Duodenal mucosa (tissue), 2 donors: Measurements from ENCODE around the gene CC2D1A.
A peak's percentile ranks its signal among the peaks of the same experiment; 100 is the strongest.
"Not testable (repeated sequence)": the region's sequence is repeated elsewhere in the genome, so short reads cannot be mapped to it uniquely, and the experiment has no call there.

Experiments used
- H3K27ac ChIP-seq: one replicate; pipeline ENCODE4 v1.7.0; 2013; ENCODE audit warnings: low read depth, low read length
- H3K27me3 ChIP-seq, 2 donors: one replicate each; pipeline ENCODE4 v1.7.0; 2013; ENCODE audit warnings: low read length in 2 of 2, control low read depth in 1 of 2; ENCODE audit not compliant: insufficient read depth in 2 of 2, control insufficient read depth in 1 of 2
- H3K36me3 ChIP-seq, 2 donors: one replicate each; pipeline ENCODE4 v1.7.0; 2013; ENCODE audit warnings: low read length in 2 of 2, control low read depth in 1 of 2; ENCODE audit not compliant: insufficient read depth in 2 of 2, control insufficient read depth in 1 of 2
- H3K4me1 ChIP-seq, 2 donors: one replicate each; pipeline ENCODE4 v1.7.0; 2013; ENCODE audit warnings: low read length in 2 of 2, control low read depth in 1 of 2; ENCODE audit not compliant: insufficient read depth in 2 of 2, control insufficient read depth in 1 of 2
- H3K4me3 ChIP-seq, 2 donors: one replicate each; pipeline ENCODE4 v1.7.0; 2013; ENCODE audit warnings: low read length in 2 of 2, low read depth in 1 of 2
- H3K9ac ChIP-seq, 2 donors: one replicate each; pipeline ENCODE4 v1.7.0; 2013; ENCODE audit warnings: low read length in 2 of 2, low read depth in 1 of 2
- H3K9me3 ChIP-seq, 2 donors: one replicate each; pipeline ENCODE4 v1.7.0; 2013; ENCODE audit warnings: low read length in 2 of 2, control low read depth in 1 of 2; ENCODE audit not compliant: control insufficient read depth in 1 of 2

Gene CC2D1A

GRCh38 chr19:13966684-13967128, 60.7 kb downstream of the CC2D1A start:
- peaks cover 20 to 51% of the 10 kb centered on the region in 2 donors for H3K36me3 ChIP-seq

GRCh38 chr19:13967206-13967605, 61.2 kb downstream of the CC2D1A start:
- peaks cover 20 to 51% of the 10 kb centered on the region in 2 donors for H3K36me3 ChIP-seq
- not testable (repeated sequence) for H3K9me3 ChIP-seq, H3K27ac ChIP-seq

More at GRCh38 chr19:13966684-13967128, 60.7 kb downstream of the CC2D1A start:
- no peaks in the 10 kb centered on the region for H3K9me3 ChIP-seq
- H3K9ac ChIP-seq: no peak overlapping the region
- H3K4me3 ChIP-seq: no peak overlapping the region
- no peaks in the 10 kb centered on the region for H3K27me3 ChIP-seq
- H3K4me1 ChIP-seq: no peaks in the 10 kb centered on the region
- H3K27ac ChIP-seq: no peak overlapping the region

GRCh38 chr19:13968383-13968935, 62.5 kb downstream of the CC2D1A start:
- Histone ChIP-seq H3K9ac (no peak overlapping the region), H3K27me3 (no peaks in the 10 kb centered on the region), H3K9me3 (no peaks in the 10 kb centered on the region), H3K4me3 (no peak overlapping the region), H3K4me1 (no peaks in the 10 kb centered on the region), H3K36me3 (peaks cover 20 to 60% of the 10 kb centered on the region in 2 donors), H3K27ac (no peak overlapping the region)

More at GRCh38 chr19:13967206-13967605, 61.2 kb downstream of the CC2D1A start:
- not testable (repeated sequence) for H3K27me3 ChIP-seq, H3K9ac ChIP-seq, H3K4me3 ChIP-seq, H3K4me1 ChIP-seq

- no peaks in the 10 kb centered on the region for H3K9me3 ChIP-seq
- H3K9ac ChIP-seq: no peak overlapping the region
- H3K27ac ChIP-seq: no peak overlapping the region
- no peaks in the 10 kb centered on the region for H3K27me3 ChIP-seq
- H3K36me3 ChIP-seq: peaks cover 20 to 60% of the 10 kb centered on the region in 2 donors
- no peaks in the 10 kb centered on the region for H3K4me1 ChIP-seq
- H3K4me3 ChIP-seq: no peak overlapping the region
These were observed 63.0 kb downstream of the CC2D1A start for GRCh38 chr19:13968999-13969398.

- H3K27me3 ChIP-seq: no peaks in the 10 kb centered on the region
- H3K27ac ChIP-seq: no peak overlapping the region
- H3K4me1 ChIP-seq: no peaks in the 10 kb centered on the region
- no peak overlapping the region for H3K4me3 ChIP-seq
- H3K9ac ChIP-seq: no peak overlapping the region
- H3K36me3 ChIP-seq: peaks cover 20 to 57% of the 10 kb centered on the region in 2 donors
- H3K9me3 ChIP-seq: no peaks in the 10 kb centered on the region
These were observed 63.9 kb downstream of the CC2D1A start for GRCh38 chr19:13969897-13970296.

GRCh38 chr19:13971868-13972267, 65.9 kb downstream of the CC2D1A start:
- H3K27me3 ChIP-seq, H3K4me1 ChIP-seq, H3K27ac ChIP-seq, H3K4me3 ChIP-seq, H3K9me3 ChIP-seq, H3K9ac ChIP-seq: not testable (repeated sequence)
- H3K36me3 ChIP-seq: peaks cover 13 to 49% of the 10 kb centered on the region in 2 donors

GRCh38 chr19:13972368-13973155, 66.6 kb downstream of the CC2D1A start:
- Histone ChIP-seq H3K27me3 (no peaks in the 10 kb centered on the region), H3K4me1 (no peaks in the 10 kb centered on the region), H3K36me3 (peaks cover 13 to 45% of the 10 kb centered on the region in 2 donors), H3K9ac (no peak overlapping the region), H3K4me3 (no peak overlapping the region), H3K9me3 (no peaks in the 10 kb centered on the region), H3K27ac (no peak overlapping the region)

- H3K27ac ChIP-seq, H3K4me3 ChIP-seq, H3K9ac ChIP-seq, H3K9me3 ChIP-seq, H3K4me1 ChIP-seq, H3K27me3 ChIP-seq: not testable (repeated sequence)
- peaks cover 13 to 39% of the 10 kb centered on the region in 2 donors for H3K36me3 ChIP-seq
These were observed 67.5 kb downstream of the CC2D1A start for GRCh38 chr19:13973479-13973878.

- no peaks in the 10 kb centered on the region for H3K9me3 ChIP-seq
- H3K27ac ChIP-seq: no peak overlapping the region
- peak overlapping the region; percentile 10 to 32 for H3K9ac ChIP-seq
- no peaks in the 10 kb centered on the region for H3K27me3 ChIP-seq
- H3K4me3 ChIP-seq: peak overlapping the region; percentile 30 to 41
- peaks cover under 1% of the 10 kb centered on the region in 2 donors for H3K4me1 ChIP-seq
- H3K36me3 ChIP-seq: peaks cover 10 to 33% of the 10 kb centered on the region in 2 donors
These were observed 68.1 kb downstream of the CC2D1A start for GRCh38 chr19:13974073-13974472.

- no peaks in the 10 kb centered on the region for H3K27me3 ChIP-seq
- no peak overlapping the region for H3K27ac ChIP-seq
- peaks cover 7 to 10% of the 10 kb centered on the region in 2 donors for H3K4me1 ChIP-seq
- H3K9me3 ChIP-seq: no peaks in the 10 kb centered on the region
- H3K4me3 ChIP-seq: no peak overlapping the region
- peaks cover 5 to 23% of the 10 kb centered on the region in 2 donors for H3K36me3 ChIP-seq
- no peak overlapping the region for H3K9ac ChIP-seq
These were observed 69.9 kb downstream of the CC2D1A start for GRCh38 chr19:13975870-13976269.
